ENCODE data around the gene TMEM95. TPM values are rescaled to one million over a fixed set of nuclear protein-coding genes. Genes with fewer than 3 reads are reported as not detected.
"Not testable (repeated sequence)": the region's sequence is repeated elsewhere in the genome, so short reads cannot be mapped to it uniquely, and the experiment has no call there.

TMEM95 gene
- total and polyA plus RNA-seq, 11 donors, result not detected

DNA sequence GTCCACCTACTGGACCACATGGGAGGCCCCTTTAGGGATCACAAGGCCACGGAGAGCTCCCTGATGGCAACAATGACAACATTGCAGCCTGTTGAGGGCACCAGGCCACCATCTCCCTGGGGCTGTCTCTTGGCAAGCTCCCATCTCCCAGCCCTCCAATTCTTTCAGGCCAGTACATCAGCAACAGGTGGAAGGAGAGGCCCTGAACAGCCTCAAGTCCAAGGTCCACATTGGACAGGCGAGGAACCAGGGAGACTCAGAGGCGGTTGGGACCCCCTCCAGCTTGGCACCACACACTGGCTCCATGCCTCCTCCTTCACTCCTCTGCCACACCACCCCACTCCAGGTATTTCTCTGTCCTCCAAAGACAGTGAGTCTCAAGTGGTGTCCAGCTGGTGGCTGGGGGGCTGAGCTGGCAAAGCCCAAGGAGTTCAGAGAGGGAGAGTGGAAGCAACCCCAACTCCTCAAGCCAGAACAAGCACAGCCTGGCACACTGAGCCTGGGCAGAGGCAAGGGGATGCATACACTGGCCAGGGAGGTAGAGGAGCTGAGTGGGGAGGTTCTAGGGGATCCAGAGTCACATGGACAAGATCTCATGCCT is 19.9 kb upstream of the TMEM95 start:
- no peaks in the 10 kb centered on the region for H3K36me3 ChIP-seq
- H3K4me3 ChIP-seq, result no peak overlapping the region
- TF ChIP-seq POLR2A (IDR thresholded peaks at IDR 0.05), result no peak
- TF ChIP-seq, protein P1, sequence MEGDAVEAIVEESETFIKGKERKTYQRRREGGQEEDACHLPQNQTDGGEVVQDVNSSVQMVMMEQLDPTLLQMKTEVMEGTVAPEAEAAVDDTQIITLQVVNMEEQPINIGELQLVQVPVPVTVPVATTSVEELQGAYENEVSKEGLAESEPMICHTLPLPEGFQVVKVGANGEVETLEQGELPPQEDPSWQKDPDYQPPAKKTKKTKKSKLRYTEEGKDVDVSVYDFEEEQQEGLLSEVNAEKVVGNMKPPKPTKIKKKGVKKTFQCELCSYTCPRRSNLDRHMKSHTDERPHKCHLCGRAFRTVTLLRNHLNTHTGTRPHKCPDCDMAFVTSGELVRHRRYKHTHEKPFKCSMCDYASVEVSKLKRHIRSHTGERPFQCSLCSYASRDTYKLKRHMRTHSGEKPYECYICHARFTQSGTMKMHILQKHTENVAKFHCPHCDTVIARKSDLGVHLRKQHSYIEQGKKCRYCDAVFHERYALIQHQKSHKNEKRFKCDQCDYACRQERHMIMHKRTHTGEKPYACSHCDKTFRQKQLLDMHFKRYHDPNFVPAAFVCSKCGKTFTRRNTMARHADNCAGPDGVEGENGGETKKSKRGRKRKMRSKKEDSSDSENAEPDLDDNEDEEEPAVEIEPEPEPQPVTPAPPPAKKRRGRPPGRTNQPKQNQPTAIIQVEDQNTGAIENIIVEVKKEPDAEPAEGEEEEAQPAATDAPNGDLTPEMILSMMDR (IDR thresholded peaks at IDR 0.05), result no peak
- no peak for ATAC-seq
- no peak for DNase-seq
- H3K27me3 ChIP-seq, result peaks cover 0 to 47% (median 5%) of the 10 kb centered on the region in 9 donors
- WGBS, 4 donors, result 81 to 91% (median 89%) methylated on average over 3 of the region's 3 CpGs
- peaks cover 0 to 38% (median 6%) of the 10 kb centered on the region in 12 donors for H3K4me1 ChIP-seq
- intact Hi-C loops (cut with DNase I), result no loop called here
- no peak overlapping the region for H3K27ac ChIP-seq
- H3K9me3 ChIP-seq, result no peaks in the 10 kb centered on the region

DNA sequence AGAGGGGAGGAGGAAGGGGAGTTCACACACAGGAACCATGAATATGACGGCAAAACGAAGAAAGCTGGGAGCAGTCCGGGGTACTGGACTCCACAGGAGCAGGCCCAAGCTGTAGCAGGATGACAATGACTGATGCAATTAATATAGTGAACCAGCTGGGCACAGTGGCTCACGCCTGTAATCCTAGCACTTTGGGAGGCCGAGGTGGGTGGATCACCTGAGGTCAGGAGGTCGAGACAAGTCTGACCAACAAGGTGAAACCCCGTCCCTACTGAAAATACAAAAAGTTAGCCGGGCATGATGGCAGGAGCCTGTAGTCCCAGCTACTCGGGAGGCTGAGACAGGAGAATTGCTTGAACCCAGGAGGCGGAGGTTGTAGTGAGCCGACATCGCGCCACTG is 19.2 kb upstream of the TMEM95 start:
- intact Hi-C loops (cut with DNase I); ATAC-seq; DNase-seq; H3K36me3 ChIP-seq; H3K9me3 ChIP-seq: not testable (repeated sequence)
- H3K4me1 ChIP-seq, result peaks cover 0 to 31% (median 0%) of the 10 kb centered on the region in 12 donors
- peak overlapping the region in 1 of 12 donors; percentile 63 for H3K4me3 ChIP-seq
- 87 to 89% (median 89%) methylated on average over 13 of the region's 13 CpGs for WGBS, 4 donors
- H3K27me3 ChIP-seq, result peaks cover 0 to 54% (median 5%) of the 10 kb centered on the region in 9 donors
- H3K27ac ChIP-seq, result peak overlapping the region in 1 of 12 donors; percentile 82

DNA sequence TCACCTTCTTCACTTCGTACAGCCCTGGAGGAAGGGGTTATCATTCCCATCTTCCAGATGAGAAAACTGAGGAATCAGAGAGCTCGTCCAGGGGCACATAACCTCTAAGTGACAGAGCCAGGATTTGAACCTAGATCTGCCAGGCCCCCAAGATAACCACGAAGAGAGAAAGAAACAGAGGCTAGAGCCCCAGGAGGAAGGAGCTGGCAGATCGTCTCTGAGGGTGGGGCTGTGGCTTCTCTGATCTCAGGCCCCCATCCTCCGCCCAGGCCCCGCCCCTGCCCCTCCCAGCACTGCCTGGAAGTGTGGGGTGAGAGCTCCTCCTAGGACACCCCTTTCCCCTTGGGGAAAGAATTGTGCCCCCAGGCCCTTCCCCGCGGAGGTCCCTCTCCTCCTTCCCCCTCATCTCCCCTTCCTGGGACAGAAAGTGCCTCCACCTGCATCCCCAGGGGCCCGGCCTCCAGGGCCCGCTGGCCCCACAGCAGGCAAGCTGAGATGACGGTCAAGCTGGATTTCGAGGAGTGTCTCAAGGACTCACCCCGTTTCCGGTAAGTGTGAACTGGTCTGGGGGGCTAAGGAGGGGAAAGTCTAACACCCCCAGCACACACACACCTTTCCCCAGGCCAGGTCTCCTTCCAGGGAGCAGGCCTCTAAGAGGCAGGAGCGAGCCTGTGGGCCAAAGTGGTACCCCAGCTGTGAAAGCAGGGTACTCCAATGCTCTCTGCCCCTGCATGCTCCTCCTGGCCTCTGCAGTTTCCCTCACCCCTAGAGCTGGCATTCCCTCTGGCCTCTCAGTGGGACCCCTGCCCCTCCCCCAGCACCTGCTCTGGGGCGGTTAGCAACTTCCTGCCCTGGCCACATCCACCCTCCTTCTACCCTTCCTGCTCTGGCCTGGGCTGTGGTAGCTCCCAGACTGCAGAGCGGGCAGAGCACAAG is 18.4 kb upstream of the TMEM95 start, which contains the start of gene ACAP1:
Gene ACAP1 (plus strand): TSS at position 290 of the 936 bp plus-strand sequence. CDS start 206 bp downstream, at position 496.
- peaks cover 0 to 59% (median 5%) of the 10 kb centered on the region in 9 donors for H3K27me3 ChIP-seq
- DNase-seq (peak in 1 of 5 donors; percentile 84), ATAC-seq (peak in 3 of 4 donors; percentile 23 to 67 (median 57))
- TF ChIP-seq POLR2A (IDR thresholded peaks at IDR 0.05), result no peak
- TF ChIP-seq, protein P1 (IDR thresholded peaks at IDR 0.05), result no peak
- intact Hi-C loops (cut with DNase I), result no loop called here
- no peaks in the 10 kb centered on the region for H3K36me3 ChIP-seq
- no peaks in the 10 kb centered on the region for H3K9me3 ChIP-seq
- H3K4me3 ChIP-seq, result peak within 1 kb of the TSS in 5 of 12 donors; percentile 9 to 63 (median 12)
- WGBS, 4 donors, result 46 to 57% (median 51%) methylated on average over 14 to 17 of the region's 17 CpGs
- peak within 1 kb of the TSS in 1 of 12 donors; percentile 82 for H3K27ac ChIP-seq
- peaks cover 0 to 31% (median 0%) of the 10 kb centered on the region in 12 donors for H3K4me1 ChIP-seq

DNA sequence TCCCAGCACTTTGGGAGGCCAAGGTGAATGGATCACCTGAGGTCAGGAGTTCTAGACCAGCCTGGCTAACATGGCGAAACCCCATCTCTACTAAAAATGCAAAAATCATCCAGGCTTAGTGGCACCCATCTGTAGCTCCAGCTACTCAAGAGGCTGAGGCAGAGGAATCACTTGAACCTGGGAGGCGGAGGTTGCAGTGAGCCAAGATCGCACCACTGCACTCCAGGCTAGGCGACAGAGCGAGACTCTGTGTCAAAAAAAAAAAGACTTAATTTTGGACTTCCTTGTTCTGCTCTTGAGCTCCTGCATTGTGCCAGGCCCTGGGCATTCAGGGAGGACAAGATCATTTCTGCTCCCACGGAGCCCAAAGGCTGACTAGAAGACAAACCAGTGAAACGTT is 17.4 kb upstream of the TMEM95 start:
- peak overlapping the region in 1 of 12 donors; percentile 63 for H3K4me3 ChIP-seq
- H3K27ac ChIP-seq, result peak overlapping the region in 1 of 12 donors; percentile 82
- H3K27me3 ChIP-seq, result peaks cover 0 to 67% (median 6%) of the 10 kb centered on the region in 9 donors
- ATAC-seq; intact Hi-C loops (cut with DNase I); H3K36me3 ChIP-seq; DNase-seq; H3K9me3 ChIP-seq: not testable (repeated sequence)
- peaks cover 0 to 24% (median 0%) of the 10 kb centered on the region in 12 donors for H3K4me1 ChIP-seq
- WGBS, 4 donors, result 77 to 87% (median 82%) methylated on average over 7 of the region's 7 CpGs

DNA sequence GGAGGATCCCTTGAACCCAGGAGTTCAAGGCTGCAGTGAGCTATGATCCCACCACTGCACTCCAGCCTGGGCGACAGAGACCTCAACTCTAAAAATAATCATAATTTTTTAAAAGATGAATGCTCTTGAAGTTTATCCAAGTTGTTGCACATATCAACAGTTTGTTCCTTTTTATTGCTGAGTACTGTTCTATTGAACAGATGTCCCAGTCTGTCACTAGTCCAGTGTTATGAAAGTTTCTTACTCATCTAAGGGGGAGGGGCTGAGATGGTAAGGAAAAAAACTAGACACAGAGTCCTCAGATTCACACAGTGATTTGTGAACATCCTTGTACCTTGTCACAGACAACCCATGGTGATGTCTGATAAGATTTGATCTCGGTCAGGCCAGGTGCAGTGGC is 14.8 kb upstream of the TMEM95 start:
- H3K27me3 ChIP-seq, result peaks cover 0 to 53% (median 6%) of the 10 kb centered on the region in 9 donors

More for the DNA sequence above, 14.8 kb upstream of the TMEM95 start:
- Histone ChIP-seq H3K4me1 (peaks cover 0 to 24% (median 0%) of the 10 kb centered on the region in 12 donors), H3K36me3 (no peaks in the 10 kb centered on the region), H3K4me3 (no peak overlapping the region), H3K9me3 (no peaks in the 10 kb centered on the region), H3K27ac (no peak overlapping the region)
- TF ChIP-seq, protein P1 (IDR thresholded peaks at IDR 0.05), result no peak
- no peak for TF ChIP-seq POLR2A (IDR thresholded peaks at IDR 0.05)
- ATAC-seq, result no peak
- WGBS, 4 donors, result 69 to 84% (median 77%) methylated on average over 2 of the region's 2 CpGs
- intact Hi-C loops (cut with DNase I), result loop anchor here in 3 of 10 donors (10.0 kb wide), 2 partner anchors 55 to 65 kb away; partner anchors contain the start of gene SLC2A4 (in 2 of the 3)
- DNase-seq, result no peak

Measured in heart left ventricle (tissue), 16 donors.